Mesothelial cell of epicardium (in vitro differentiated cells): ENCODE measurements around the gene DISC1. TPM values are rescaled to one million over a fixed set of nuclear protein-coding genes. Genes with fewer than 3 reads are reported as not detected.

Experiments used
- DNase-seq, 2 experiments: peaks; one replicate each; pipeline ENCODE4 v3.0.0; 2021; ENCODE audit warnings: low spot score in 2 of 2; ENCODE audit not compliant: unreplicated experiment in 2 of 2
- H3K27ac Mint-ChIP-seq: 2 replicates; pipeline ENCODE4 v1.8.0; 2021; ENCODE audit warnings: mixed read lengths
- H3K27me3 Mint-ChIP-seq: 2 replicates; pipeline ENCODE4 v1.8.0; 2021; ENCODE audit warnings: low read depth, mixed read lengths
- H3K36me3 Mint-ChIP-seq: 2 replicates; pipeline ENCODE4 v1.8.0; 2021; ENCODE audit warnings: mixed read lengths
- H3K4me1 Mint-ChIP-seq: 2 replicates; pipeline ENCODE4 v1.8.0; 2021; ENCODE audit warnings: mixed read lengths
- H3K4me3 Mint-ChIP-seq: 2 replicates; pipeline ENCODE4 v1.8.0; 2021; ENCODE audit warnings: mild to moderate bottlenecking, moderate library complexity, mixed read lengths
- H3K9me3 Mint-ChIP-seq: 2 replicates; pipeline ENCODE4 v1.8.0; 2021; ENCODE audit warnings: mixed read lengths
- total RNA-seq: library from RNA; stranded (reverse); gene quantifications from 3 replicates; pipeline ENCODE4 v1.2.1, GENCODE V29; 2021
- TF ChIP-seq, protein P1 (sequence below): fragments of 200-600 bp; sonication (generic); IDR thresholded peaks from one replicate; pipeline ENCODE4 v1.5.0; 2021; ENCODE audit warnings: antibody characterized with exemption; ENCODE audit not compliant: unreplicated experiment

The DISC1 gene
- total RNA-seq, 1 donor from 2014 or later = 9.1 TPM

DNA sequence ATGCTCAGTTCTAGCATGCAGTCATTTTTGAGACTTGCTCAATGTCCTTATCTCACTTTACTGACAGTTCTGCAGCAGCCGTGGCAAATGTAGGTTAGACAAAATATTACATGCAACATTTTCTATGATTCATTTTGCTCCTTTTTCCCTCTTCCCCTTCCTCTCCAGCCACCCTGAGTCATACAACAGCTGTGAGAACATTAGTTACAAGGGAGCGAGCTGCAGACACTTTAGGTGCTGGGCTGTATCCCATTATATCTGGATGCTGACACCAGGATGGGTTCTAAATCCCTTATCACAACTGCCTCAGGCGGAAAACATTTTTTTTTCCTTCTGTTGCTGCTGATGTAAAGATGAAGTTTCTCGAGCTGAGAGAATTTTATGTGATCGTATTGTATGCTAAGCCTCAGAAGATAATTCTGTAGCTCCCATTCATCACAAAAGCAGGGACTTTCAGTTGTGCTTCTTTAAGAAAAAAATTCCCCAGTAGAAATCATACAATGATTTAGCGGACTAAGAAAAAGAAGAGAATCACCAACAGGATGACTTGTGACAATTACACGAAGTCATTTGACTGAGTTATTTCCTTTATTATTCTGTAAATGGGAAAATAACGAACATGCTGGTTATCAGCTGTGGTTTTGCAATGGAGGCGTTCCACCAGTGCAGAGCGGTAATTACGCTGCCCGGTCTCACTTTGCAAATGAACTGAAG lies 345.0 kb downstream of the DISC1 start:
- no peak for DNase-seq
- H3K36me3 Mint-ChIP-seq = no peaks in the 10 kb centered on the region
- TF ChIP-seq, protein P1, sequence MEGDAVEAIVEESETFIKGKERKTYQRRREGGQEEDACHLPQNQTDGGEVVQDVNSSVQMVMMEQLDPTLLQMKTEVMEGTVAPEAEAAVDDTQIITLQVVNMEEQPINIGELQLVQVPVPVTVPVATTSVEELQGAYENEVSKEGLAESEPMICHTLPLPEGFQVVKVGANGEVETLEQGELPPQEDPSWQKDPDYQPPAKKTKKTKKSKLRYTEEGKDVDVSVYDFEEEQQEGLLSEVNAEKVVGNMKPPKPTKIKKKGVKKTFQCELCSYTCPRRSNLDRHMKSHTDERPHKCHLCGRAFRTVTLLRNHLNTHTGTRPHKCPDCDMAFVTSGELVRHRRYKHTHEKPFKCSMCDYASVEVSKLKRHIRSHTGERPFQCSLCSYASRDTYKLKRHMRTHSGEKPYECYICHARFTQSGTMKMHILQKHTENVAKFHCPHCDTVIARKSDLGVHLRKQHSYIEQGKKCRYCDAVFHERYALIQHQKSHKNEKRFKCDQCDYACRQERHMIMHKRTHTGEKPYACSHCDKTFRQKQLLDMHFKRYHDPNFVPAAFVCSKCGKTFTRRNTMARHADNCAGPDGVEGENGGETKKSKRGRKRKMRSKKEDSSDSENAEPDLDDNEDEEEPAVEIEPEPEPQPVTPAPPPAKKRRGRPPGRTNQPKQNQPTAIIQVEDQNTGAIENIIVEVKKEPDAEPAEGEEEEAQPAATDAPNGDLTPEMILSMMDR = no peak
- H3K4me3 Mint-ChIP-seq = no peak overlapping the region
- H3K27me3 Mint-ChIP-seq = no peaks in the 10 kb centered on the region
- no peak overlapping the region for H3K27ac Mint-ChIP-seq
- peaks cover 10% of the 10 kb centered on the region for H3K4me1 Mint-ChIP-seq
- H3K9me3 Mint-ChIP-seq = no peaks in the 10 kb centered on the region

DNA sequence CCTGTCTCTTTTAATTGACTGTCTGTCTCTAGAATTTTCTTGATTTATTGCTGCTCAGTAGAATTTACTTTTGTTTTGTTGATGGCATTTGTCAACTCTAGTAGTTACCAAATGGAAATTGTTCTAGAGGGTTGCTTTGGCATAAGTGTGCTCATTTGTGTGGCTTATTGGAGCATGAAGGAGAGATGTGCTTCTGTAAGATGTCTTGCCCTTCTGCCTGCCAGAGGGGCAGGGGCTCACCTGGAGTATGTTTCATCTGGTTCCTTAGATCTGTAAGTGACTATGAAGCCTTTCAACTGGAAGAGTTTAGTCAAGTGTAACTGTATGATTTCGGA lies 345.5 kb downstream of the DISC1 start:
- DNase-seq = no peak
- Mint-ChIP-seq H3K9me3 (peaks cover 1% of the 10 kb centered on the region), H3K36me3 (peaks cover under 1% of the 10 kb centered on the region), H3K27me3 (no peaks in the 10 kb centered on the region), H3K27ac (no peak overlapping the region), H3K4me3 (no peak overlapping the region), H3K4me1 (peaks cover 10% of the 10 kb centered on the region)
- TF ChIP-seq, protein P1 = no peak

DNA sequence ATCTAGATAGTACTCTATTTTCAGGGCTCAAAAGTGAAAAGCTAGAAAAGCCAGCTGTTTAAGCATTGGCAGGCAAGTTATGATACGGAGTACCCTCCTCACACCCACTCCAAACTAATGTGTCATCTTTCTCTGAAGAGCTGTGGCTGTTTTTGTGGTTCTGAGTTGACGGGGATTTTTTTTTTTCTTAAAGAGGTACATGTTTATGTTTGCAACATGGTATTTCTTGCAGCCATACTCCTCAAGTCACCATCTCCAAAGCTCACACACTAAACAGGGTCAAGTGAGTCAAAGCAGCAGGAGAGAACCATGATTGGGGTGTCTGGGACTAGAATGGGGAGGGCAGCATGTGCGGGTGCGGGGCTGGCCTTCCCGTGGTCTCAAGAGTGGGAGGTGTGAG lies 347.2 kb downstream of the DISC1 start:
- DNase-seq = no peak
- TF ChIP-seq, protein P1 = no peak
- Mint-ChIP-seq H3K27ac (no peak overlapping the region), H3K4me3 (no peak overlapping the region), H3K27me3 (no peaks in the 10 kb centered on the region), H3K4me1 (peaks cover 10% of the 10 kb centered on the region), H3K9me3 (peaks cover 11% of the 10 kb centered on the region), H3K36me3 (peaks cover 8% of the 10 kb centered on the region)

DNA sequence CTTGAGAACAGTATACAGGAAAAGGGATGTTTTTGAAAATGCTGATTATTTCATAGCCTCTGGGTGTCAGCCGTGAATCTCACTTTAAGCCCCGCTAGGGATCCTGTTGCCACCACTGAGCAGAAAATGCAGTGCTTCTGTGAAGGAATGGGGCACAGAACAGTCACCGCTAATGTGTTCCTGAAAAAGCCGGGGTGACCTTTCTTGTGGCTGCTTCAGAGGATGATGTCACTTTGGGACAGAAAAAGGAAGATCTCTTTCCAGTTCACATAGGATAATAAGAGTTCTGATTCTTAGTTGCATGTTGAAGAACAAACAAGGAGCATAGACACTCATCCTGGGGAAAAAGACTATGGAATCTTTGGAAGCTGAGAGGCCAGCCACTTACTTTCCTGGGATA lies 349.6 kb downstream of the DISC1 start:
- Mint-ChIP-seq H3K9me3 (peaks cover 11% of the 10 kb centered on the region), H3K36me3 (peaks cover 8% of the 10 kb centered on the region), H3K27ac (no peak overlapping the region), H3K4me1 (peaks cover 8% of the 10 kb centered on the region), H3K4me3 (no peak overlapping the region), H3K27me3 (no peaks in the 10 kb centered on the region)
- TF ChIP-seq, protein P1 = no peak
- DNase-seq = no peak

DNA sequence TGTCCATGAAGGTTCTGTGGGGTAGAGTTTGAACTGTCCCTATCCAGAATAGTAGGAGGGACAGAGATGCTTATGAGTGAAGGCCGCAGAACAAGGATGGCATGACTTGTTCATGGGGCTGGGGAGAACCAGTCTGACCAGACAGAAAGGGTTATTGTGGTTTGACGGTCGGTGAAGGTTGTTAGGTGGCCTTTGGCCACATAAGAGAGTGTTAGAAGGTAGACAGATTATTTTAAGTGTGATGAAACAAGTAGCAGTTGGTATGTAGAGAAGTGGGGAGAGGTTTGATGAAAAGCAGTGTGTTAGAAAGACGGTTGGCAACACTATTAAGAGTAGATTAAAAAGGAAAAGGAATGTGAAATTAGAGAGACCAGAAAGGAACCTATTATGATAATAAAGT lies 355.1 kb downstream of the DISC1 start:
- peaks cover 7% of the 10 kb centered on the region for H3K4me1 Mint-ChIP-seq
- H3K4me3 Mint-ChIP-seq = no peak overlapping the region
- H3K27ac Mint-ChIP-seq = no peak overlapping the region
- H3K36me3 Mint-ChIP-seq = peaks cover 8% of the 10 kb centered on the region
- H3K27me3 Mint-ChIP-seq = no peaks in the 10 kb centered on the region
- DNase-seq = no peak
- TF ChIP-seq, protein P1 = no peak
- peaks cover 15% of the 10 kb centered on the region for H3K9me3 Mint-ChIP-seq
